H9 (cell line): Measurements from ENCODE around the gene UBA5. TPM values are rescaled to one million over a fixed set of nuclear protein-coding genes. Genes with fewer than 3 reads are reported as not detected.

ENCODE experiments used
- DNase-seq: peaks from one replicate; pipeline ENCODE4 v3.0.0-alpha.2; 2017
- H2AFZ ChIP-seq: one replicate; pipeline ENCODE4 v1.6.1; 2013; ENCODE audit warnings: mild to moderate bottlenecking, low read length, control low read depth, moderate library complexity
- H2AK5ac ChIP-seq: 2 replicates; pipeline ENCODE4 v1.6.1; 2013; ENCODE audit warnings: low read length, control low read depth, mixed read lengths; ENCODE audit not compliant: insufficient read length
- H2BK120ac ChIP-seq: one replicate; pipeline ENCODE4 v1.6.1; 2013; ENCODE audit warnings: low read depth, mild to moderate bottlenecking, low read length, control low read depth, inconsistent platforms; ENCODE audit not compliant: poor library complexity, severe bottlenecking
- H2BK12ac ChIP-seq: 2 replicates; pipeline ENCODE4 v1.6.1; 2013; ENCODE audit warnings: low read length, control low read depth, mixed read lengths, low read depth; ENCODE audit not compliant: insufficient read length
- H2BK15ac ChIP-seq: 2 replicates; pipeline ENCODE4 v1.6.1; 2013; ENCODE audit warnings: low read depth, low read length, control low read depth
- H2BK20ac ChIP-seq: one replicate; pipeline ENCODE4 v1.6.1; 2013; ENCODE audit warnings: low read depth, mild to moderate bottlenecking, low read length, control low read depth, inconsistent platforms; ENCODE audit not compliant: poor library complexity, severe bottlenecking
- H2BK5ac ChIP-seq: 2 replicates; pipeline ENCODE4 v1.6.1; 2013; ENCODE audit warnings: low read length, control low read depth, mixed read lengths; ENCODE audit not compliant: insufficient read length
- H3K14ac ChIP-seq: 2 replicates; pipeline ENCODE4 v1.6.1; 2013; ENCODE audit warnings: low read length, control low read depth; ENCODE audit not compliant: insufficient read depth
- H3K18ac ChIP-seq: 2 replicates; pipeline ENCODE4 v1.6.1; 2013; ENCODE audit warnings: low read depth, mild to moderate bottlenecking, mixed read lengths, low read length, control low read depth; ENCODE audit not compliant: insufficient read length
- H3K23ac ChIP-seq: 2 replicates; pipeline ENCODE4 v1.6.1; 2013; ENCODE audit warnings: low read length, control low read depth, mixed read lengths, low read depth; ENCODE audit not compliant: insufficient read length
- H3K23me2 ChIP-seq: 2 replicates; pipeline ENCODE4 v1.6.1; 2013; ENCODE audit warnings: low read depth, mild to moderate bottlenecking, mixed read lengths, low read length, control low read depth; ENCODE audit not compliant: insufficient read length, poor library complexity, severe bottlenecking
- H3K27ac ChIP-seq: 2 replicates; pipeline ENCODE4 v1.5.1; 2013; ENCODE audit warnings: low read length, control low read depth, mixed read lengths, low read depth; ENCODE audit not compliant: insufficient read length
- H3K27me3 ChIP-seq: 2 replicates; pipeline ENCODE4 v1.6.1; 2013; ENCODE audit warnings: low read length, control low read depth, inconsistent platforms; ENCODE audit not compliant: insufficient read depth
- H3K4ac ChIP-seq: 2 replicates; pipeline ENCODE4 v1.6.1; 2013; ENCODE audit warnings: low read depth, mild to moderate bottlenecking, control low read depth, inconsistent platforms, low read length, moderate library complexity
- H3K4me1 ChIP-seq: 2 replicates; pipeline ENCODE4 v1.6.1; 2013; ENCODE audit warnings: low read length, control low read depth, inconsistent platforms; ENCODE audit not compliant: insufficient read depth
- H3K4me2 ChIP-seq: 2 replicates; pipeline ENCODE4 v1.6.1; 2013; ENCODE audit warnings: low read length, control low read depth, mixed read lengths; ENCODE audit not compliant: insufficient read length, insufficient read depth
- H3K56ac ChIP-seq: 2 replicates; pipeline ENCODE4 v1.6.1; 2013; ENCODE audit warnings: low read depth, mild to moderate bottlenecking, mixed read lengths, low read length, control low read depth; ENCODE audit not compliant: insufficient read length
- H3K79me1 ChIP-seq: 2 replicates; pipeline ENCODE4 v1.6.1; 2013; ENCODE audit warnings: low read depth, mild to moderate bottlenecking, moderate library complexity, low read length, control low read depth, inconsistent platforms; ENCODE audit not compliant: insufficient read depth, poor library complexity, severe bottlenecking
- H3K79me2 ChIP-seq: 2 replicates; pipeline ENCODE4 v1.6.1; 2013; ENCODE audit warnings: low read length, control low read depth, inconsistent platforms; ENCODE audit not compliant: insufficient read depth
- H3K9ac ChIP-seq: 2 replicates; pipeline ENCODE4 v1.6.1; 2013; ENCODE audit warnings: low read length, control low read depth, mixed read lengths; ENCODE audit not compliant: insufficient read length; ENCODE audit errors: extremely low read depth
- H3K9me3 ChIP-seq: one replicate; pipeline ENCODE4 v1.6.1; 2013; ENCODE audit warnings: low read depth, low read length, inconsistent platforms; ENCODE audit not compliant: control insufficient read depth
- H3T11ph ChIP-seq: one replicate; pipeline ENCODE4 v1.6.1; 2013; ENCODE audit warnings: mild to moderate bottlenecking, low read length, control low read depth, inconsistent platforms
- H4K20me1 ChIP-seq: one replicate; pipeline ENCODE4 v1.6.1; 2013; ENCODE audit not compliant: control insufficient read depth, insufficient read length, insufficient read depth
- H4K5ac ChIP-seq: 2 replicates; pipeline ENCODE4 v1.6.1; 2013; ENCODE audit warnings: low read depth, mild to moderate bottlenecking, mixed read lengths, low read length, control low read depth; ENCODE audit not compliant: insufficient read length
- H4K8ac ChIP-seq: replicated peaks from 2 replicates; pipeline ENCODE4 v1.6.1; 2013; ENCODE audit warnings: low read length, control low read depth, mixed read lengths, low read depth; ENCODE audit not compliant: insufficient read length
- H4K91ac ChIP-seq: 2 replicates; pipeline ENCODE4 v1.6.1; 2013; ENCODE audit warnings: low read depth, mild to moderate bottlenecking, moderate library complexity, mixed read lengths, low read length, control low read depth; ENCODE audit not compliant: insufficient read length
- H3K27ac Mint-ChIP-seq, 3 experiments: 2 replicates in 2 of 3; 3 replicates in 1 of 3; pipeline ENCODE4 v1.8.0; 2020 to 2021; ENCODE audit warnings: mixed read lengths in 3 of 3, mild to moderate bottlenecking in 1 of 3, moderate library complexity in 1 of 3
- H3K27me3 Mint-ChIP-seq: 2 replicates; pipeline ENCODE4 v1.8.0; 2021; ENCODE audit warnings: low read depth, mild to moderate bottlenecking, moderate library complexity, mixed read lengths
- H3K36me3 Mint-ChIP-seq, 3 experiments: 2 replicates in 2 of 3; 3 replicates in 1 of 3; pipeline ENCODE4 v1.8.0; 2020 to 2021; ENCODE audit warnings: low read depth in 3 of 3, mixed read lengths in 3 of 3; ENCODE audit not compliant: insufficient read depth in 1 of 3
- H3K4me1 Mint-ChIP-seq, 2 experiments: 2 replicates each; pipeline ENCODE4 v1.8.0; 2020; ENCODE audit warnings: mixed read lengths in 2 of 2
- H3K4me3 Mint-ChIP-seq, 2 experiments: 2 replicates in 1 of 2; 3 replicates in 1 of 2; pipeline ENCODE4 v1.8.0; 2020 to 2021; ENCODE audit warnings: mild to moderate bottlenecking in 2 of 2, mixed read lengths in 2 of 2, moderate library complexity in 1 of 2
- H3K9me3 Mint-ChIP-seq, 2 experiments: 2 replicates in 1 of 2; 3 replicates in 1 of 2; pipeline ENCODE4 v1.8.0; 2020; ENCODE audit warnings: mild to moderate bottlenecking in 2 of 2, mixed read lengths in 2 of 2, moderate library complexity in 1 of 2
- WGBS: extraction: QIAGEN DNeasy Blood & Tissue Kit; methylation state at CpG from one replicate; pipeline ENCODE4 v1.1.7; 2013; ENCODE audit warnings: missing lambda C conversion rate, low lambda C conversion rate, mixed read lengths; ENCODE audit not compliant: insufficient read length; ENCODE audit errors: extremely low coverage; 5-methylcytosine and 5-hydroxymethylcytosine counted together
- total RNA-seq: library from RNA; stranded (reverse); gene quantifications from 2 replicates; pipeline ENCODE4 v1.2.1, GENCODE V29; 2021
- TF ChIP-seq, protein P1 (sequence below): fragments of 200-600 bp; sonication (generic); conservative IDR thresholded peaks from 3 replicates; pipeline ENCODE4 v1.8.0; 2021; ENCODE audit warnings: antibody characterized with exemption, mild to moderate bottlenecking

UBA5 gene
- total RNA-seq, 1 experiment from 2014 or later, result 37.7 TPM

DNA sequence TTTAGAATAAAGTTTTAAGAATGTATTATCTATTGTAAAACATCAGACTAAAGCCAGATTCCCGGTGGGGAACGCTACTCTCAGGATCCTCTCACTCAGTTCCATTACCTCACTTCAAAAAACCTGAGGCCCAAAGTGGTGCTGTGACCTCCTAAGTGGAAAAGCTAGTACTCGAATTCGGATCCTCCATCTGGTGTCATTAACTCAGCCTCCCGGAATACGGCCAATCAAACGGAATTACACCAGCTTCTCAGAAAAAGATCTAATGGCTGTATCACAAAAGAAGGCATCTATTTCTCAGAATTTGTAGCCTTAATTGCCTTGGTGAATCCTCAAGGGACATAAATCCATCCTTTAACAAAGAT, 1.1 kb upstream of the UBA5 start:
- peak overlapping the region; percentile 59 for H3K4me2 ChIP-seq
- no peak overlapping the region for H4K8ac ChIP-seq
- H2BK20ac ChIP-seq, result no peak overlapping the region
- H3K4ac ChIP-seq, result no peak overlapping the region
- H3K9me3 ChIP-seq, result no peaks in the 10 kb centered on the region
- H3K4me1 Mint-ChIP-seq, result peaks cover 14 to 19% of the 10 kb centered on the region in 2 experiments
- TF ChIP-seq, protein P1, sequence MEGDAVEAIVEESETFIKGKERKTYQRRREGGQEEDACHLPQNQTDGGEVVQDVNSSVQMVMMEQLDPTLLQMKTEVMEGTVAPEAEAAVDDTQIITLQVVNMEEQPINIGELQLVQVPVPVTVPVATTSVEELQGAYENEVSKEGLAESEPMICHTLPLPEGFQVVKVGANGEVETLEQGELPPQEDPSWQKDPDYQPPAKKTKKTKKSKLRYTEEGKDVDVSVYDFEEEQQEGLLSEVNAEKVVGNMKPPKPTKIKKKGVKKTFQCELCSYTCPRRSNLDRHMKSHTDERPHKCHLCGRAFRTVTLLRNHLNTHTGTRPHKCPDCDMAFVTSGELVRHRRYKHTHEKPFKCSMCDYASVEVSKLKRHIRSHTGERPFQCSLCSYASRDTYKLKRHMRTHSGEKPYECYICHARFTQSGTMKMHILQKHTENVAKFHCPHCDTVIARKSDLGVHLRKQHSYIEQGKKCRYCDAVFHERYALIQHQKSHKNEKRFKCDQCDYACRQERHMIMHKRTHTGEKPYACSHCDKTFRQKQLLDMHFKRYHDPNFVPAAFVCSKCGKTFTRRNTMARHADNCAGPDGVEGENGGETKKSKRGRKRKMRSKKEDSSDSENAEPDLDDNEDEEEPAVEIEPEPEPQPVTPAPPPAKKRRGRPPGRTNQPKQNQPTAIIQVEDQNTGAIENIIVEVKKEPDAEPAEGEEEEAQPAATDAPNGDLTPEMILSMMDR, result no peak
- no CpG with 5 or more reads among the region's 7 CpGs for WGBS
- no peak overlapping the region for H3K23ac ChIP-seq
- H3K36me3 Mint-ChIP-seq, result no peaks in the 10 kb centered on the region; a peak in 1 of 7 replicates
- H3K79me2 ChIP-seq, result peaks cover 6% of the 10 kb centered on the region; the same call in 1 of the 2 replicates
- no peaks in the 10 kb centered on the region for H3K9me3 Mint-ChIP-seq
- H3K56ac ChIP-seq, result no peak overlapping the region
- no peak overlapping the region for H3K14ac ChIP-seq
- no peak overlapping the region for H2AFZ ChIP-seq
- no peak overlapping the region for H2BK120ac ChIP-seq
- no peak overlapping the region for H2AK5ac ChIP-seq
- no peaks in the 10 kb centered on the region for H3K27me3 Mint-ChIP-seq
- H3K4me3 Mint-ChIP-seq, result peak overlapping the region; percentile 95 to 98
- no peak overlapping the region for H2BK5ac ChIP-seq
- H3K27ac ChIP-seq, result no peak overlapping the region
- no peak overlapping the region for H3K18ac ChIP-seq
- H4K20me1 ChIP-seq, result no peaks in the 10 kb centered on the region
- no peak overlapping the region for H4K5ac ChIP-seq
- no peaks in the 10 kb centered on the region for H3K4me1 ChIP-seq
- no peak overlapping the region for H2BK12ac ChIP-seq
- H3K27me3 ChIP-seq, result no peaks in the 10 kb centered on the region
- H3K23me2 ChIP-seq, result peaks cover 12% of the 10 kb centered on the region
- H2BK15ac ChIP-seq, result no peak overlapping the region
- H4K91ac ChIP-seq, result no peak overlapping the region
- no peak overlapping the region for H3K27ac Mint-ChIP-seq
- H3K9ac ChIP-seq, result no peak overlapping the region
- no peak for DNase-seq
- no peak overlapping the region for H3T11ph ChIP-seq
- H3K79me1 ChIP-seq, result no peaks in the 10 kb centered on the region
